DND-41 (cell line): ENCODE measurements around the gene ATP1A2.

Experiments
- EZH2 ChIP-seq: IDR thresholded peaks from 3 replicates; pipeline ENCODE4 v1.6.1; 2012; ENCODE audit warnings: borderline replicate concordance, low read depth, mild to moderate bottlenecking, moderate library complexity, low read length, inconsistent platforms; ENCODE audit not compliant: severe bottlenecking
- TF ChIP-seq, protein P1 (sequence below): IDR thresholded peaks from 2 replicates; pipeline ENCODE4 v1.5.1; 2012; ENCODE audit warnings: borderline replicate concordance, low read length, moderate library complexity, mild to moderate bottlenecking; ENCODE audit not compliant: poor library complexity, severe bottlenecking; ENCODE audit errors: extremely low read depth

DNA sequence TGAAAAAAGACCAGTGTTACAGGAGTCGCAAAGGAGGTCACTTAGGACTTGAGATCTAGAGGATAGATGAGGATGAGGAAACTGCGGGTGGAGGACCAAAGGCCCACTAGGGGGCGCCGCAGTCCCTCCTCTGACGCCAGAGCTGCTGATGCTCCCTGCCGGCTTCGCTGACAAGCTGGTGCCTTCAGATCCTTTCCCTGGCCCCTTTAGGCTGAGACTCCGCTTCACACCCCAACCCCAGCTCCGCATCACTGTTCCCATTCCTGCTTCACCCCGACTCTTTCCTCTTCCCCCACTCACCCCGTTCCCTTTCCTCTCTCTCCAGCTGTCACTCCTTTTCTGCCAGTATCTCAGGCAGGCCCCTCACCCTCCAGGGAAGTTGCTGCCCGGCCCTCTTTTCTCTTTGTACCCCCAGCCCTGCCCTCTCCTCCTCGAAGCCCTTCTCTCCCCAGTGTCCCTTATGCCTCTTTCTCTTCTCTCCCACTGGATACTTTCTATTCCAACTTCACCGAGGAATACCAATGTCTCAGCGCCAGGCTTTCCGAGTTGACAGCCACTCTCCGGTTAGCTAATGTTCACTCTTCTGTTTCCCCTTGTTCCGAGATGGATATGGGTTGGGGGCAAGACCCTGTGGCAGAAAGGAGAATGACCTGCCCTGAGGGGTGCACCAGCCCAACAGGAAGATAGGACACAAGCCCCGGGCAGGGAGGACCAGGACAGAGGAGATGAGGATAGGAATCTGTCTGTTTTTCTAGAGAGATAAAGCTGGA lies 29.7 kb upstream of the ATP1A2 start:
- TF ChIP-seq, protein P1, sequence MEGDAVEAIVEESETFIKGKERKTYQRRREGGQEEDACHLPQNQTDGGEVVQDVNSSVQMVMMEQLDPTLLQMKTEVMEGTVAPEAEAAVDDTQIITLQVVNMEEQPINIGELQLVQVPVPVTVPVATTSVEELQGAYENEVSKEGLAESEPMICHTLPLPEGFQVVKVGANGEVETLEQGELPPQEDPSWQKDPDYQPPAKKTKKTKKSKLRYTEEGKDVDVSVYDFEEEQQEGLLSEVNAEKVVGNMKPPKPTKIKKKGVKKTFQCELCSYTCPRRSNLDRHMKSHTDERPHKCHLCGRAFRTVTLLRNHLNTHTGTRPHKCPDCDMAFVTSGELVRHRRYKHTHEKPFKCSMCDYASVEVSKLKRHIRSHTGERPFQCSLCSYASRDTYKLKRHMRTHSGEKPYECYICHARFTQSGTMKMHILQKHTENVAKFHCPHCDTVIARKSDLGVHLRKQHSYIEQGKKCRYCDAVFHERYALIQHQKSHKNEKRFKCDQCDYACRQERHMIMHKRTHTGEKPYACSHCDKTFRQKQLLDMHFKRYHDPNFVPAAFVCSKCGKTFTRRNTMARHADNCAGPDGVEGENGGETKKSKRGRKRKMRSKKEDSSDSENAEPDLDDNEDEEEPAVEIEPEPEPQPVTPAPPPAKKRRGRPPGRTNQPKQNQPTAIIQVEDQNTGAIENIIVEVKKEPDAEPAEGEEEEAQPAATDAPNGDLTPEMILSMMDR = peak; percentile 75
- TF ChIP-seq EZH2 = no peak
